SH-SY5Y (cell line): Measurements from ENCODE around the gene PRRC2B.

Source experiments
- GATA2 ChIP-seq: IDR thresholded peaks from 2 replicates; pipeline ENCODE4 v1.6.1; 2011; ENCODE audit warnings: mild to moderate bottlenecking, low read depth, low read length
- GATA3 ChIP-seq: IDR thresholded peaks from 2 replicates; pipeline ENCODE4 v1.6.1; 2011; ENCODE audit warnings: low read depth, mild to moderate bottlenecking, low read length, moderate library complexity

GRCh38 chr9:131476777-131477345 is 83.0 kb downstream of the PRRC2B start:
- TF ChIP-seq GATA3 (no peak), GATA2 (no peak)
